ENCODE data around the gene ZXDC. TPM values are rescaled to one million over a fixed set of nuclear protein-coding genes. Genes with fewer than 3 reads are reported as not detected.

ZXDC gene
- total and polyA plus RNA-seq, 2 donors (not counting 3 experiments of a cell fraction or from before 2014, with no cell fraction given), result 15.2 to 22.6 TPM

- ChIA-PET CTCF (interaction anchor here (1.4 kb wide), 1 partner anchor 14 kb away, joined by 3 read pairs; no protein-coding TSS in a partner anchor), POLR2A (no interaction called here)
- DNase-seq (ENCODE audit: low read depth, low spot score) (no peak), FAIRE-seq (no peak)
- Histone ChIP-seq H3K9me3 (replicated peaks; ENCODE audit: control insufficient read depth, insufficient read depth, low read length) (no peaks in the 10 kb centered on the region), H3K9me1 (replicated peaks; ENCODE audit: control insufficient read depth, extremely low read depth, insufficient read depth, low read length) (no peaks in the 10 kb centered on the region), H3K27ac (ENCODE audit: insufficient read depth, low read depth, low read length) (no peak overlapping the region), H3K79me2 (ENCODE audit: control insufficient read depth, insufficient read depth, low read length) (no peaks in the 10 kb centered on the region), H4K20me1 (replicated peaks; ENCODE audit: control insufficient read depth, extremely low read depth, insufficient read depth, low read length) (no peaks in the 10 kb centered on the region), H3K9ac (replicated peaks; ENCODE audit: extremely low read depth, insufficient read depth, low read length) (no peak overlapping the region), H3K4me2 (ENCODE audit: insufficient read depth, low read length) (no peak overlapping the region), H3K27me3 (ENCODE audit: control insufficient read depth in 2 of 2, insufficient read depth in 2 of 2, low read length in 2 of 2) (no peaks in the 10 kb centered on the region), H3K36me3 (ENCODE audit: control insufficient read depth in 2 of 2, extremely low read depth in 1 of 2, insufficient read depth in 2 of 2, low read length in 2 of 2) (peaks cover 0 to 5% of the 10 kb centered on the region in 2 experiments), H2AFZ (ENCODE audit: low read depth, low read length) (no peak overlapping the region), H3K4me3 (replicated peaks in 1 of 3; ENCODE audit: insufficient read depth in 1 of 3, low read depth in 1 of 3, low read length in 3 of 3) (no peak overlapping the region), H3K4me1 (ENCODE audit: control insufficient read depth, extremely low read depth, insufficient read depth, low read length) (no peaks in the 10 kb centered on the region)
- dilution Hi-C loops (cut with MboI; ENCODE audit: extremely low pct_ligation_motif_present, low sequenced_read_pairs), result no loop called here
- TF ChIP-seq, protein P1, sequence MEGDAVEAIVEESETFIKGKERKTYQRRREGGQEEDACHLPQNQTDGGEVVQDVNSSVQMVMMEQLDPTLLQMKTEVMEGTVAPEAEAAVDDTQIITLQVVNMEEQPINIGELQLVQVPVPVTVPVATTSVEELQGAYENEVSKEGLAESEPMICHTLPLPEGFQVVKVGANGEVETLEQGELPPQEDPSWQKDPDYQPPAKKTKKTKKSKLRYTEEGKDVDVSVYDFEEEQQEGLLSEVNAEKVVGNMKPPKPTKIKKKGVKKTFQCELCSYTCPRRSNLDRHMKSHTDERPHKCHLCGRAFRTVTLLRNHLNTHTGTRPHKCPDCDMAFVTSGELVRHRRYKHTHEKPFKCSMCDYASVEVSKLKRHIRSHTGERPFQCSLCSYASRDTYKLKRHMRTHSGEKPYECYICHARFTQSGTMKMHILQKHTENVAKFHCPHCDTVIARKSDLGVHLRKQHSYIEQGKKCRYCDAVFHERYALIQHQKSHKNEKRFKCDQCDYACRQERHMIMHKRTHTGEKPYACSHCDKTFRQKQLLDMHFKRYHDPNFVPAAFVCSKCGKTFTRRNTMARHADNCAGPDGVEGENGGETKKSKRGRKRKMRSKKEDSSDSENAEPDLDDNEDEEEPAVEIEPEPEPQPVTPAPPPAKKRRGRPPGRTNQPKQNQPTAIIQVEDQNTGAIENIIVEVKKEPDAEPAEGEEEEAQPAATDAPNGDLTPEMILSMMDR (IDR thresholded peaks at IDR 0.05; ENCODE audit: extremely low read depth in 1 of 2, insufficient read depth in 1 of 2, low read depth in 1 of 2, low read length in 2 of 2), result no peak
- no peak for TF ChIP-seq POLR2AphosphoS5 (IDR thresholded peaks at IDR 0.05; ENCODE audit: insufficient read depth, low read depth, low read length)
- TF ChIP-seq POLR2A (IDR thresholded peaks at IDR 0.05; ENCODE audit: low read depth, low read length), result no peak
- TF ChIP-seq GATA2 (IDR thresholded peaks at IDR 0.05; ENCODE audit: insufficient read depth, insufficient read length, low read depth, low read length), result no peak
- TF ChIP-seq, protein P2, sequence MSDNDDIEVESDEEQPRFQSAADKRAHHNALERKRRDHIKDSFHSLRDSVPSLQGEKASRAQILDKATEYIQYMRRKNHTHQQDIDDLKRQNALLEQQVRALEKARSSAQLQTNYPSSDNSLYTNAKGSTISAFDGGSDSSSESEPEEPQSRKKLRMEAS (IDR thresholded peaks at IDR 0.05; ENCODE audit: insufficient read depth, insufficient read length), result no peak
- no peak for TF ChIP-seq EZH2 (IDR thresholded peaks at IDR 0.05; ENCODE audit: borderline replicate concordance, low read depth, low read length, severe bottlenecking)
- intact Hi-C loops (cut with micrococcal nuclease), result no loop called here
- no TSS peak for BruUV-seq (replicated peaks)
Measured at GRCh38 chr3:126442094-126442855, 33.4 kb downstream of the ZXDC start.

Measured in endothelial cell of umbilical vein (primary cell).